Activated naive CD4-positive, alpha-beta T cell treated with anti-CD3 and anti-CD28 coated beads, Interleukin-2, amount 50 U/mL, for 72 hours (primary cell): ENCODE results near the gene RXFP2. TPM values are rescaled to one million over a fixed set of nuclear protein-coding genes. Genes with fewer than 3 reads are reported as not detected.

ENCODE experiments used
- ATAC-seq, 2 donors: fragments of 150-1000 bp; cut with Tn5 transposase; 2 replicates each; pipeline ENCODE4 v1.10.0; 2021; ENCODE audit warnings: mild to moderate bottlenecking in 2 of 2, moderate library complexity in 2 of 2
- DNase-seq, 2 donors: peaks; one replicate each; pipeline ENCODE4 v3.0.0; 2021 to 2022; ENCODE audit warnings: low spot score in 2 of 2
- H3K27ac Mint-ChIP-seq, 2 donors: one replicate each; pipeline ENCODE4 v1.8.0; 2022; ENCODE audit warnings: mild to moderate bottlenecking in 2 of 2, mixed read lengths in 2 of 2
- H3K36me3 Mint-ChIP-seq, 2 donors: one replicate each; pipeline ENCODE4 v1.8.0; 2022; ENCODE audit warnings: mixed read lengths in 2 of 2
- H3K9me3 Mint-ChIP-seq, 2 donors: one replicate each; pipeline ENCODE4 v1.8.0; 2022; ENCODE audit warnings: mixed read lengths in 2 of 2
- total RNA-seq, 2 donors: library from RNA; stranded (reverse); gene quantifications; one replicate each; pipeline ENCODE4 v1.2.3, GENCODE V29; 2022

Gene RXFP2
- total RNA-seq = not detected

GRCh38 chr13:31739226-31739625 is at the start of gene RXFP2:
TSS of gene RXFP2 (plus strand) at chr13:31739526. CDS start at chr13:31739613, 87 bp downstream.
- H3K36me3 Mint-ChIP-seq = no peaks in the 10 kb centered on the region
- no peak within 1 kb of the TSS for H3K27ac Mint-ChIP-seq
- no peaks in the 10 kb centered on the region for H3K9me3 Mint-ChIP-seq
- ATAC-seq = no peak
- DNase-seq = no peak

- Mint-ChIP-seq H3K36me3 (peaks cover 0 to 10% of the 10 kb centered on the region in 2 donors), H3K27ac (no peak overlapping the region), H3K9me3 (peaks cover 10 to 13% of the 10 kb centered on the region in 2 donors)
- DNase-seq = no peak
- no peak for ATAC-seq
These were observed 42.0 kb upstream of the RXFP2 start for GRCh38 chr13:31697290-31697689.

GRCh38 chr13:31699650-31700049 is 39.7 kb upstream of the RXFP2 start:
- Mint-ChIP-seq H3K9me3 (peaks cover 6 to 9% of the 10 kb centered on the region in 2 donors), H3K36me3 (peaks cover 0 to 6% of the 10 kb centered on the region in 2 donors), H3K27ac (no peak overlapping the region)
- no peak for DNase-seq
- ATAC-seq = no peak

- DNase-seq = no peak
- ATAC-seq = no peak
- no peak overlapping the region for H3K27ac Mint-ChIP-seq
- H3K9me3 Mint-ChIP-seq = peaks cover 4 to 6% of the 10 kb centered on the region in 2 donors
- no peaks in the 10 kb centered on the region for H3K36me3 Mint-ChIP-seq
These were observed 35.5 kb upstream of the RXFP2 start for GRCh38 chr13:31703780-31704179.

GRCh38 chr13:31706105-31706504 is 33.2 kb upstream of the RXFP2 start:
- ATAC-seq = no peak
- no peak for DNase-seq
- Mint-ChIP-seq H3K36me3 (no peaks in the 10 kb centered on the region), H3K27ac (no peak overlapping the region), H3K9me3 (peaks cover under 1 to 2% of the 10 kb centered on the region in 2 donors)

GRCh38 chr13:31717583-31717982 is 21.7 kb upstream of the RXFP2 start:
- no peak for ATAC-seq
- Mint-ChIP-seq H3K36me3 (no peaks in the 10 kb centered on the region), H3K27ac (no peak overlapping the region), H3K9me3 (peaks cover 4 to 5% of the 10 kb centered on the region in 2 donors)
- no peak for DNase-seq

GRCh38 chr13:31719214-31719613 is 20.1 kb upstream of the RXFP2 start:
- Mint-ChIP-seq H3K36me3 (no peaks in the 10 kb centered on the region), H3K9me3 (peaks cover 4 to 5% of the 10 kb centered on the region in 2 donors), H3K27ac (no peak overlapping the region)
- DNase-seq (no peak), ATAC-seq (no peak)

- ATAC-seq = no peak
- H3K36me3 Mint-ChIP-seq = no peaks in the 10 kb centered on the region
These were observed 16.7 kb upstream of the RXFP2 start for GRCh38 chr13:31722673-31723072.

GRCh38 chr13:31725841-31726240 is 13.5 kb upstream of the RXFP2 start:
- Mint-ChIP-seq H3K36me3 (no peaks in the 10 kb centered on the region), H3K9me3 (peaks cover 4 to 5% of the 10 kb centered on the region in 2 donors), H3K27ac (no peak overlapping the region)
- DNase-seq (no peak), ATAC-seq (no peak)

More at GRCh38 chr13:31722673-31723072, 16.7 kb upstream of the RXFP2 start:
- no peak for DNase-seq
- Mint-ChIP-seq H3K9me3 (peaks cover 4 to 5% of the 10 kb centered on the region in 2 donors), H3K27ac (no peak overlapping the region)

- Mint-ChIP-seq H3K9me3 (no peaks in the 10 kb centered on the region), H3K36me3 (no peaks in the 10 kb centered on the region), H3K27ac (no peak overlapping the region)
- no peak for DNase-seq
- ATAC-seq = no peak
These were observed 7.4 kb upstream of the RXFP2 start for GRCh38 chr13:31731921-31732320.

GRCh38 chr13:31733066-31733465 is 6.3 kb upstream of the RXFP2 start:
- Mint-ChIP-seq H3K27ac (no peak overlapping the region), H3K36me3 (no peaks in the 10 kb centered on the region), H3K9me3 (no peaks in the 10 kb centered on the region)
- DNase-seq (no peak), ATAC-seq (no peak)

- no peak overlapping the region for H3K27ac Mint-ChIP-seq
These were observed 5.7 kb upstream of the RXFP2 start for GRCh38 chr13:31733647-31734046.

GRCh38 chr13:31742097-31742734 is 2.9 kb downstream of the RXFP2 start:
- DNase-seq = peak in 1 of 2 donors; percentile 67
- peak; percentile 64 to 68 for ATAC-seq
- Mint-ChIP-seq H3K27ac (no peak overlapping the region), H3K36me3 (no peaks in the 10 kb centered on the region), H3K9me3 (no peaks in the 10 kb centered on the region)

More at GRCh38 chr13:31733647-31734046, 5.7 kb upstream of the RXFP2 start:
- ATAC-seq = no peak
- Mint-ChIP-seq H3K36me3 (no peaks in the 10 kb centered on the region), H3K9me3 (no peaks in the 10 kb centered on the region)
- no peak for DNase-seq

- no peak overlapping the region for H3K27ac Mint-ChIP-seq
- no peaks in the 10 kb centered on the region for H3K9me3 Mint-ChIP-seq
- H3K36me3 Mint-ChIP-seq = no peaks in the 10 kb centered on the region
- ATAC-seq (no peak), DNase-seq (no peak)
These were observed 8.0 kb downstream of the RXFP2 start for GRCh38 chr13:31747291-31747690.

- Mint-ChIP-seq H3K27ac (no peak overlapping the region), H3K36me3 (no peaks in the 10 kb centered on the region), H3K9me3 (no peaks in the 10 kb centered on the region)
- ATAC-seq (no peak), DNase-seq (no peak)
These were observed 8.6 kb downstream of the RXFP2 start for GRCh38 chr13:31747966-31748365.

- Mint-ChIP-seq H3K9me3 (no peaks in the 10 kb centered on the region), H3K27ac (no peak overlapping the region), H3K36me3 (no peaks in the 10 kb centered on the region)
- no peak for DNase-seq
- ATAC-seq = no peak
These were observed 10.6 kb downstream of the RXFP2 start for GRCh38 chr13:31749929-31750328.

GRCh38 chr13:31755211-31755610 is 15.9 kb downstream of the RXFP2 start:
- DNase-seq = no peak
- no peaks in the 10 kb centered on the region for H3K36me3 Mint-ChIP-seq
- no peak overlapping the region for H3K27ac Mint-ChIP-seq
- no peak for ATAC-seq
- no peaks in the 10 kb centered on the region for H3K9me3 Mint-ChIP-seq

- Mint-ChIP-seq H3K36me3 (no peaks in the 10 kb centered on the region), H3K9me3 (no peaks in the 10 kb centered on the region), H3K27ac (no peak overlapping the region)
- no peak for ATAC-seq
- DNase-seq = no peak
These were observed 16.5 kb downstream of the RXFP2 start for GRCh38 chr13:31755803-31756212.
